Measurements from ENCODE around the gene GSS. TPM values are rescaled to one million over a fixed set of nuclear protein-coding genes. Genes with fewer than 3 reads are reported as not detected.

Gene GSS
- total RNA-seq, 1 experiment from 2014 or later: 95.9 TPM

GRCh38 chr20:34887023-34887422, 68.6 kb downstream of the GSS start:
- H3K9ac ChIP-seq (ENCODE audit: low read length): no peak overlapping the region

GRCh38 chr20:34886122-34886521, 69.5 kb downstream of the GSS start:
- Histone ChIP-seq H3K4me3 (ENCODE audit: low read length) (no peak overlapping the region), H3K27ac (ENCODE audit: low read length) (no peak overlapping the region), H3K9me3 (ENCODE audit: low read length) (no peaks in the 10 kb centered on the region), H2AFZ (ENCODE audit: low read length) (no peak overlapping the region), H4K20me1 (ENCODE audit: low read length) (no peaks in the 10 kb centered on the region), H3K9me2 (replicated peaks; ENCODE audit: low read length) (no peaks in the 10 kb centered on the region), H3K4me1 (ENCODE audit: insufficient read depth, low read length) (peaks cover 10% of the 10 kb centered on the region), H3K4me2 (ENCODE audit: low read length) (no peak overlapping the region), H3F3A (ENCODE audit: low read length, unreplicated experiment) (no peaks in the 10 kb centered on the region), H3K27me3 (ENCODE audit: low read length) (no peaks in the 10 kb centered on the region), H3K36me3 (ENCODE audit: low read depth, low read length) (peaks cover 15% of the 10 kb centered on the region), H3K79me2 (ENCODE audit: low read length) (peaks cover 2% of the 10 kb centered on the region; the same call in 1 of the 2 replicates), H3K9ac (ENCODE audit: low read length) (no peak overlapping the region)
- intact Hi-C loops (cut with micrococcal nuclease): no loop called here
- ATAC-seq: no peak
- POLR2A ChIA-PET (ENCODE audit: unreplicated experiment): no interaction called here
- BruUV-seq (replicated peaks): no TSS peak
- no peak for TF ChIP-seq EZH2 (IDR thresholded peaks at IDR 0.05; ENCODE audit: low read length, unreplicated experiment)
- TF ChIP-seq EZH2phosphoT487 (IDR thresholded peaks at IDR 0.05; ENCODE audit: borderline replicate concordance, low read length): no peak
- no peak for TF ChIP-seq CTCF (conservative IDR thresholded peaks at IDR 0.05; ENCODE audit: low read depth, low read length)
- DNase-seq: no peak
- CTCF ChIA-PET: no interaction called here

More at GRCh38 chr20:34887023-34887422, 68.6 kb downstream of the GSS start:
- POLR2A ChIA-PET (ENCODE audit: unreplicated experiment): no interaction called here
- no peak overlapping the region for H2AFZ ChIP-seq (ENCODE audit: low read length)
- CTCF ChIA-PET: no interaction called here
- DNase-seq (no peak), ATAC-seq (no peak)
- no peaks in the 10 kb centered on the region for H3K27me3 ChIP-seq (ENCODE audit: low read length)
- no peak overlapping the region for H3K4me3 ChIP-seq (ENCODE audit: low read length)
- no TSS peak for BruUV-seq (replicated peaks)
- H3K36me3 ChIP-seq (ENCODE audit: low read depth, low read length): peaks cover 15% of the 10 kb centered on the region
- H3K4me2 ChIP-seq (ENCODE audit: low read length): no peak overlapping the region
- intact Hi-C loops (cut with micrococcal nuclease): no loop called here
- no peaks in the 10 kb centered on the region for H3F3A ChIP-seq (ENCODE audit: low read length, unreplicated experiment)
- H4K20me1 ChIP-seq (ENCODE audit: low read length): no peaks in the 10 kb centered on the region
- no peaks in the 10 kb centered on the region for H3K9me2 ChIP-seq (replicated peaks; ENCODE audit: low read length)
- TF ChIP-seq CTCF (conservative IDR thresholded peaks at IDR 0.05; ENCODE audit: low read depth, low read length) (no peak), EZH2phosphoT487 (IDR thresholded peaks at IDR 0.05; ENCODE audit: borderline replicate concordance, low read length) (no peak), EZH2 (IDR thresholded peaks at IDR 0.05; ENCODE audit: low read length, unreplicated experiment) (no peak)
- H3K27ac ChIP-seq (ENCODE audit: low read length): no peak overlapping the region
- H3K4me1 ChIP-seq (ENCODE audit: insufficient read depth, low read length): peaks cover 19% of the 10 kb centered on the region
- H3K9me3 ChIP-seq (ENCODE audit: low read length): no peaks in the 10 kb centered on the region
- H3K79me2 ChIP-seq (ENCODE audit: low read length): peaks cover 6% of the 10 kb centered on the region

GRCh38 chr20:34884260-34884659, 71.3 kb downstream of the GSS start:
- Histone ChIP-seq H3K27me3 (ENCODE audit: low read length) (no peaks in the 10 kb centered on the region), H3K4me2 (ENCODE audit: low read length) (no peak overlapping the region), H3K36me3 (ENCODE audit: low read depth, low read length) (peaks cover 15% of the 10 kb centered on the region), H3K27ac (ENCODE audit: low read length) (no peak overlapping the region), H2AFZ (ENCODE audit: low read length) (no peak overlapping the region), H3K9me3 (ENCODE audit: low read length) (no peaks in the 10 kb centered on the region), H3K9ac (ENCODE audit: low read length) (no peak overlapping the region), H3K9me2 (replicated peaks; ENCODE audit: low read length) (no peaks in the 10 kb centered on the region), H3K79me2 (ENCODE audit: low read length) (peaks cover 11% of the 10 kb centered on the region), H3F3A (ENCODE audit: low read length, unreplicated experiment) (no peaks in the 10 kb centered on the region), H3K4me3 (ENCODE audit: low read length) (no peak overlapping the region), H3K4me1 (ENCODE audit: insufficient read depth, low read length) (peaks cover 5% of the 10 kb centered on the region; the same call in 1 of the 2 replicates), H4K20me1 (ENCODE audit: low read length) (no peaks in the 10 kb centered on the region)
- ATAC-seq: no peak
- BruUV-seq (replicated peaks): no TSS peak
- intact Hi-C loops (cut with micrococcal nuclease): no loop called here
- POLR2A ChIA-PET (ENCODE audit: unreplicated experiment): no interaction called here
- no peak for DNase-seq
- no peak for TF ChIP-seq EZH2 (IDR thresholded peaks at IDR 0.05; ENCODE audit: low read length, unreplicated experiment)
- TF ChIP-seq CTCF (conservative IDR thresholded peaks at IDR 0.05; ENCODE audit: low read depth, low read length): no peak
- no peak for TF ChIP-seq EZH2phosphoT487 (IDR thresholded peaks at IDR 0.05; ENCODE audit: borderline replicate concordance, low read length)
- CTCF ChIA-PET: no interaction called here
